D721Med (cell line): Measurements from ENCODE around the gene TSPO.

Source experiments
- DNase-seq: peaks from one replicate; pipeline ENCODE4 v3.0.0; 2011; ENCODE audit warnings: low spot score; ENCODE audit not compliant: insufficient read length
- FAIRE-seq: peaks from 2 replicates; lab custom pipeline; 2011; peaks lifted over from hg19 to GRCh38; lab: Jason Lieb, UNC
- TF ChIP-seq, protein P1 (sequence below): IDR thresholded peaks from 2 replicates; pipeline ENCODE4 v1.5.1; 2012; ENCODE audit warnings: mild to moderate bottlenecking, control low read depth; ENCODE audit not compliant: insufficient read depth; ENCODE audit errors: missing control alignments

TSPO gene

GRCh38 chr22:43113526-43114251, 37.7 kb upstream of the TSPO start:
- FAIRE-seq (no peak), DNase-seq (no peak)
- TF ChIP-seq, protein P1, sequence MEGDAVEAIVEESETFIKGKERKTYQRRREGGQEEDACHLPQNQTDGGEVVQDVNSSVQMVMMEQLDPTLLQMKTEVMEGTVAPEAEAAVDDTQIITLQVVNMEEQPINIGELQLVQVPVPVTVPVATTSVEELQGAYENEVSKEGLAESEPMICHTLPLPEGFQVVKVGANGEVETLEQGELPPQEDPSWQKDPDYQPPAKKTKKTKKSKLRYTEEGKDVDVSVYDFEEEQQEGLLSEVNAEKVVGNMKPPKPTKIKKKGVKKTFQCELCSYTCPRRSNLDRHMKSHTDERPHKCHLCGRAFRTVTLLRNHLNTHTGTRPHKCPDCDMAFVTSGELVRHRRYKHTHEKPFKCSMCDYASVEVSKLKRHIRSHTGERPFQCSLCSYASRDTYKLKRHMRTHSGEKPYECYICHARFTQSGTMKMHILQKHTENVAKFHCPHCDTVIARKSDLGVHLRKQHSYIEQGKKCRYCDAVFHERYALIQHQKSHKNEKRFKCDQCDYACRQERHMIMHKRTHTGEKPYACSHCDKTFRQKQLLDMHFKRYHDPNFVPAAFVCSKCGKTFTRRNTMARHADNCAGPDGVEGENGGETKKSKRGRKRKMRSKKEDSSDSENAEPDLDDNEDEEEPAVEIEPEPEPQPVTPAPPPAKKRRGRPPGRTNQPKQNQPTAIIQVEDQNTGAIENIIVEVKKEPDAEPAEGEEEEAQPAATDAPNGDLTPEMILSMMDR = no peak

- TF ChIP-seq, protein P1 = no peak
- FAIRE-seq (no peak), DNase-seq (no peak)
Measured at GRCh38 chr22:43114958-43115357, 36.4 kb upstream of the TSPO start.

GRCh38 chr22:43116932-43117331, 34.4 kb upstream of the TSPO start:
- FAIRE-seq = no peak
- DNase-seq = no peak
- TF ChIP-seq, protein P1 = no peak

GRCh38 chr22:43118024-43118849, 33.1 kb upstream of the TSPO start:
- FAIRE-seq = no peak
- DNase-seq = no peak
- TF ChIP-seq, protein P1 = no peak

- TF ChIP-seq, protein P1 = no peak
- no peak for DNase-seq
- no peak for FAIRE-seq
Measured at GRCh38 chr22:43118953-43119458, 32.4 kb upstream of the TSPO start.

GRCh38 chr22:43126501-43127165, 24.7 kb upstream of the TSPO start:
- FAIRE-seq (no peak), DNase-seq (no peak)
- TF ChIP-seq, protein P1 = no peak
